DOHH2 (cell line): ENCODE results near the gene ITSN2.

Source experiments
- H3F3A ChIP-seq: fragments of 200-600 bp; sonication (generic), shearing (Covaris generic); 2 replicates; pipeline ENCODE4 v1.6.0; 2016; ENCODE audit warnings: antibody characterized with exemption, mild to moderate bottlenecking; ENCODE audit not compliant: control insufficient read depth, insufficient read depth
- H3K27ac ChIP-seq: fragments of 200-600 bp; sonication (generic); 2 replicates; pipeline ENCODE4 v1.5.1; 2014; ENCODE audit warnings: low read depth, mild to moderate bottlenecking, low read length, moderate library complexity
- H3K27me3 ChIP-seq: fragments of 200-600 bp; sonication (generic); 2 replicates; pipeline ENCODE4 v1.6.1; 2014; ENCODE audit warnings: mild to moderate bottlenecking, low read length, mixed read lengths; ENCODE audit not compliant: control insufficient read depth
- H3K36me3 ChIP-seq: fragments of 200-600 bp; sonication (generic); 2 replicates; pipeline ENCODE4 v1.6.1; 2014; ENCODE audit warnings: mild to moderate bottlenecking, low read length, moderate library complexity, mixed read lengths; ENCODE audit not compliant: control insufficient read depth
- H3K4me1 ChIP-seq: fragments of 200-600 bp; sonication (generic); 2 replicates; pipeline ENCODE4 v1.6.1; 2014; ENCODE audit warnings: mild to moderate bottlenecking, low read length, mixed read lengths; ENCODE audit not compliant: control insufficient read depth
- H3K4me2 ChIP-seq: fragments of 200-600 bp; sonication (generic); 2 replicates; pipeline ENCODE4 v1.6.0; 2014; ENCODE audit warnings: mild to moderate bottlenecking, low read length, moderate library complexity
- H3K4me3 ChIP-seq: fragments of 200-600 bp; sonication (generic); 2 replicates; pipeline ENCODE4 v1.5.1; 2014; ENCODE audit warnings: mild to moderate bottlenecking, low read length, mixed read lengths
- H3K79me2 ChIP-seq: fragments of 200-600 bp; sonication (generic); 2 replicates; pipeline ENCODE4 v1.6.1; 2014; ENCODE audit warnings: mild to moderate bottlenecking, low read length, mixed read lengths; ENCODE audit not compliant: control insufficient read depth
- H3K9me2 ChIP-seq: fragments of 200-600 bp; sonication (generic); replicated peaks from 2 replicates; pipeline ENCODE4 v1.6.1; 2014; ENCODE audit warnings: mild to moderate bottlenecking, low read length, mixed read lengths; ENCODE audit not compliant: control insufficient read depth
- H3K9me3 ChIP-seq: fragments of 200-600 bp; sonication (generic); 2 replicates; pipeline ENCODE4 v1.6.1; 2014; ENCODE audit warnings: antibody characterized with exemption, low read length, mixed read lengths; ENCODE audit not compliant: control insufficient read depth, insufficient read depth
- H4K20me1 ChIP-seq: fragments of 200-600 bp; sonication (generic); 2 replicates; pipeline ENCODE4 v1.6.0; 2014; ENCODE audit warnings: low read depth, mild to moderate bottlenecking, antibody characterized with exemption, low read length, moderate library complexity; ENCODE audit not compliant: control insufficient read depth, insufficient read depth
- EZH2phosphoT487 ChIP-seq: fragments of 200-600 bp; sonication (generic); IDR thresholded peaks from 2 replicates; pipeline ENCODE4 v1.6.1; 2017; ENCODE audit warnings: borderline replicate concordance, mild to moderate bottlenecking, antibody characterized with exemption, low read length, moderate library complexity, mixed read lengths
- TF ChIP-seq, protein P1 (sequence below): fragments of 200-600 bp; sonication (generic); IDR thresholded peaks from one replicate; pipeline ENCODE4 v1.5.1; 2014; ENCODE audit warnings: antibody characterized with exemption, mild to moderate bottlenecking, low read depth, low read length; ENCODE audit not compliant: poor library complexity, severe bottlenecking

Gene ITSN2

DNA sequence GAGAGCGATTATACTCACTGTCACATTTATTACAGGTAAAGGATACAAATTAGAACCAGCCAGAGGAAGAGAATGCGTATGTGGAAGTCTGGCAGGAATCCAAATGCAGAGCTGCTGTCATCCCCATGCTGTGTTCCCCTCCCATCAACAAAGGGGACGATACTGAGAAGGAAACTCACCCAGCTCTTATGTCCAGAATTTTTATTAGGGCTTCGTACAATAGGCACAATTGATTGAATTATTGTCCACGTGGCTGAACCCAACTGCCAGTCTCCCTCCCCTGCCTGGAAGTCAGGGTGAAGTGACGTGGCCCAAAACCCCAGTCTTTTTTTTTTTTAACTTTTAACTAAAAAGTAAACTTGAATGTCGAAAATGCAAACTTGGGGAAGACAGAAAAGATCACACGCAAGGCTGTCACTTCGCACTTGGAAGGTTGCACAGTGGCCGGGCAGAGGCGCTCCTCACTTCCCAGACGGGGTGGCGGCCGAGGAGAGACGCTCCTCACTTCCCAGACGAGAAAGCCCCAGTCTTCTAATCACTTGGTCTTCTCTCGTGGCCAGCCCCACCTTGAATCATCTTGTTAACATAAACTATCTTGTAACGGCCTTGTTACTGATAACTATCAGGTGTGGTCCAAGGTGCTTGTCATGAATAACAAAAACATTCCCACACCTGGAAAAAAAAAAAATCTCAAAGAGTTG, 40.0 kb upstream of the ITSN2 start:
- no peaks in the 10 kb centered on the region for H4K20me1 ChIP-seq
- H3K4me3 ChIP-seq: no peak overlapping the region
- H3K4me2 ChIP-seq: no peak overlapping the region
- TF ChIP-seq, protein P1, sequence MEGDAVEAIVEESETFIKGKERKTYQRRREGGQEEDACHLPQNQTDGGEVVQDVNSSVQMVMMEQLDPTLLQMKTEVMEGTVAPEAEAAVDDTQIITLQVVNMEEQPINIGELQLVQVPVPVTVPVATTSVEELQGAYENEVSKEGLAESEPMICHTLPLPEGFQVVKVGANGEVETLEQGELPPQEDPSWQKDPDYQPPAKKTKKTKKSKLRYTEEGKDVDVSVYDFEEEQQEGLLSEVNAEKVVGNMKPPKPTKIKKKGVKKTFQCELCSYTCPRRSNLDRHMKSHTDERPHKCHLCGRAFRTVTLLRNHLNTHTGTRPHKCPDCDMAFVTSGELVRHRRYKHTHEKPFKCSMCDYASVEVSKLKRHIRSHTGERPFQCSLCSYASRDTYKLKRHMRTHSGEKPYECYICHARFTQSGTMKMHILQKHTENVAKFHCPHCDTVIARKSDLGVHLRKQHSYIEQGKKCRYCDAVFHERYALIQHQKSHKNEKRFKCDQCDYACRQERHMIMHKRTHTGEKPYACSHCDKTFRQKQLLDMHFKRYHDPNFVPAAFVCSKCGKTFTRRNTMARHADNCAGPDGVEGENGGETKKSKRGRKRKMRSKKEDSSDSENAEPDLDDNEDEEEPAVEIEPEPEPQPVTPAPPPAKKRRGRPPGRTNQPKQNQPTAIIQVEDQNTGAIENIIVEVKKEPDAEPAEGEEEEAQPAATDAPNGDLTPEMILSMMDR: no peak
- TF ChIP-seq EZH2phosphoT487: no peak
- peaks cover 5% of the 10 kb centered on the region for H3K9me3 ChIP-seq
- H3K9me2 ChIP-seq: no peaks in the 10 kb centered on the region
- H3K4me1 ChIP-seq: 0 out of 2 replicates have a peak, but pooled peaks cover 3% of the 10 kb centered on the region
- H3K36me3 ChIP-seq: no peaks in the 10 kb centered on the region
- no peaks in the 10 kb centered on the region for H3F3A ChIP-seq
- H3K27ac ChIP-seq: no peak overlapping the region
- no peaks in the 10 kb centered on the region for H3K27me3 ChIP-seq
- H3K79me2 ChIP-seq: no peaks in the 10 kb centered on the region

DNA sequence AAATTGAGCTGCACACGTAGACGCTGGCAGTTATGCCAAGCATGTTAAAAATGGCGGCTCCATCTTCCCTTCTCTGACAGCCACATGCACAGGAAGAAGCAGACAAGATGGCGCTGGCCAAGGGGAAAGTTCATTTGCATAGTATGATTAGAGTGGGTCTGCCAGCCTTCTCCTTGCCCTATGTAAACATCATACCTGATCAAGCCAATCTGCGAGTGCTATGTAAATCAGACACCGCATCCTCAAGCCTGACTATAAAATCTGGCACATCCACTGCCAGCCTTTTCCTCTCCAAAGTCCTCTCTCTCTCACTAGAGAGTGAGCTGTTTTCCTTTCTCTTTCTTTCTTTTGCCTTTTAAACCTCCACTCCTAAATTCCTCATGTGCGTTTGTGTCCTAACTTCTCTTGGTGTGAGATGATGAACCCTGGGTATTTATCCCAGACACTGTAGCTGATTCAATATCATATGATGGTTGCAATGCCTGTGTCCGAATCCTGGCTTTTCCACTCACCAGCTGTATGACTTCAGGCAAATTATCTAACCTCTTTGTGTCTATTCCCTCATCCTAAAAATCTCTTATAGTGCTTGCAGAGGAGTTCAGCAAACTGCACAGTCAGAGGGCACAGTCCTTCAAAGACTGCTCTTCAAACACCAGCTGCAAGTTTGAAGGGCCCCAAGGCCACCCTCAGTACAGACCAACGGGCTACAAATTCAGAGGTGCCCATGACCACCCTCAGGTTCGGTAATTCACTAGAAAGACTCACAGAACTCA, 39.3 kb upstream of the ITSN2 start:
- Histone ChIP-seq H3K4me2 (no peak overlapping the region), H3K9me2 (no peaks in the 10 kb centered on the region), H3K79me2 (no peaks in the 10 kb centered on the region), H3K27ac (no peak overlapping the region), H3K9me3 (peaks cover 5% of the 10 kb centered on the region), H3K4me3 (no peak overlapping the region), H3K27me3 (no peaks in the 10 kb centered on the region), H4K20me1 (no peaks in the 10 kb centered on the region), H3K36me3 (no peaks in the 10 kb centered on the region), H3F3A (no peaks in the 10 kb centered on the region), H3K4me1 (0 out of 2 replicates have a peak, but pooled peaks cover 3% of the 10 kb centered on the region)
- no peak for TF ChIP-seq EZH2phosphoT487
- TF ChIP-seq, protein P1: no peak

DNA sequence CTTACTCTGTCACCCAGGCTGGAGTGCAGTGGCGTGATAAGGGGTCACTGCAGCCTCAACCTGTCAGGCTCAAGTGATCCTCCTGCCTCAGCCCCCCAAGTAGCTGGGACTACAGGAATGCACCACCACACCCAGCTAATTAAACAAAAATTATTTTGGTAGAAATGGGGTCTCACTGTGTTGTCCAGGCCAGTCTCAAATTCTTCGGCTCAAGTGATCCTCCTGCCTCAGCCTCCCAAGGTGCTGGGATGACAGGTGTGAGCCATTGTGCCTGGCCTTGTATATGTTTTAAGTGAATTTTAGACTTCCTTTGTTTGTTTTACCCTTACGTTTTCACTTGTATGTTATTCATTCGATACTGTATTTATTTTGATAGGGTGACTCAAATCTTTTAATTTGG, 34.7 kb upstream of the ITSN2 start:
- Histone ChIP-seq H3K27ac (no peak overlapping the region), H3K9me2 (no peaks in the 10 kb centered on the region), H4K20me1 (no peaks in the 10 kb centered on the region), H3K36me3 (no peaks in the 10 kb centered on the region), H3K4me3 (no peak overlapping the region), H3F3A (no peaks in the 10 kb centered on the region), H3K4me2 (no peak overlapping the region), H3K79me2 (no peaks in the 10 kb centered on the region), H3K27me3 (no peaks in the 10 kb centered on the region), H3K4me1 (0 out of 2 replicates have a peak, but pooled peaks cover 3% of the 10 kb centered on the region), H3K9me3 (no peaks in the 10 kb centered on the region)
- TF ChIP-seq, protein P1: no peak
- TF ChIP-seq EZH2phosphoT487: no peak
